ENCODE data around the gene FKBP5. TPM values are rescaled to one million over a fixed set of nuclear protein-coding genes. Genes with fewer than 3 reads are reported as not detected.

The FKBP5 gene
- total and polyA plus RNA-seq, 2 donors (not counting 1 experiment from before 2014, with no cell fraction given): 2.8 to 7.4 TPM

DNA sequence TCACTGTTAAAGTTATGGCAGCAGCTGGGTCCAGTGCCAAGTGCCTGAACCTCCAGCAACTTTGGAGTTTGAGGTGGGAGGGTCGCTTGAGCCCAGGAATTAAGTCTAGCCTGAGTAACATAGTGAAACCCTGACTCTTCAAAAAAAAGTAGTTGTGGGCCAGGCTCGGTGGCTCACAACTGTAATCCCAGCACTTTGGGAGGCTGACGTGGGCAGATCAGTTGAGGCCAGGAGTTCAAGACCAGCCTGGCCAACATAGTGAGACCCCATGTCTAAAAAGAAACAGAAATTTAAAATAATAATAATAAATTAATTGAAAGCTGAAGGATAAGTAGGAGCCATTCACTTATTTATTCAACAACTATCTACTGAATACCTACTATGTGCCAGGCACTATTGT lies 33.8 kb downstream of the FKBP5 start:
- no peak overlapping the region for H3K9ac ChIP-seq (ENCODE audit: low read length)
- Mint-ChIP-seq H3K4me1 (no peaks in the 10 kb centered on the region), H3K27ac (no peak overlapping the region), H3K4me3 (no peak overlapping the region), H3K9me3 (ENCODE audit: insufficient read depth) (peaks cover 2% of the 10 kb centered on the region), H3K27me3 (no peaks in the 10 kb centered on the region)
- H3K4me1 ChIP-seq (ENCODE audit: control insufficient read depth in 2 of 2, insufficient read depth in 2 of 2, low read length in 2 of 2): no peaks in the 10 kb centered on the region
- H3K27ac ChIP-seq (ENCODE audit: low read length in 2 of 2): no peak overlapping the region
- no peak overlapping the region for H3K4me2 ChIP-seq (replicated peaks; ENCODE audit: low read depth, low read length, poor library complexity, severe bottlenecking)
- ChIA-PET CTCF (no interaction called here), POLR2A (no interaction called here)
- H3K9me3 ChIP-seq (ENCODE audit: control extremely low read depth in 1 of 3, control insufficient read depth in 2 of 3, insufficient read depth in 1 of 3, low read length in 2 of 3): peaks cover 0 to 6% (median 0%) of the 10 kb centered on the region in 3 donors
- H2AFZ ChIP-seq (ENCODE audit: insufficient read depth, low read depth, low read length, poor library complexity, severe bottlenecking): no peak overlapping the region
- no peaks in the 10 kb centered on the region for H3K27me3 ChIP-seq (replicated peaks in 1 of 4; ENCODE audit: control extremely low read depth in 1 of 4, control insufficient read depth in 3 of 4, insufficient read depth in 4 of 4, low read length in 3 of 4)
- ATAC-seq (ENCODE audit: low read depth) (no peak), DNase-seq (no peak)
- H4K20me1 ChIP-seq (ENCODE audit: control insufficient read depth, insufficient read depth, low read length, poor library complexity, severe bottlenecking): no peaks in the 10 kb centered on the region
- peaks cover 6% of the 10 kb centered on the region for H3K79me2 ChIP-seq (ENCODE audit: control insufficient read depth, insufficient read depth, low read length)
- no peak overlapping the region for H3K4me3 ChIP-seq (ENCODE audit: control extremely low read depth in 1 of 5, extremely low read depth in 1 of 5, insufficient read depth in 1 of 5, low read depth in 2 of 5, low read length in 4 of 5)
- H3K36me3 ChIP-seq (replicated peaks in 1 of 2; ENCODE audit: control extremely low read depth in 1 of 2, control insufficient read depth in 1 of 2, extremely low read depth in 1 of 2, insufficient read depth in 2 of 2, low read length in 1 of 2): no peaks in the 10 kb centered on the region
- TF ChIP-seq, protein P1, sequence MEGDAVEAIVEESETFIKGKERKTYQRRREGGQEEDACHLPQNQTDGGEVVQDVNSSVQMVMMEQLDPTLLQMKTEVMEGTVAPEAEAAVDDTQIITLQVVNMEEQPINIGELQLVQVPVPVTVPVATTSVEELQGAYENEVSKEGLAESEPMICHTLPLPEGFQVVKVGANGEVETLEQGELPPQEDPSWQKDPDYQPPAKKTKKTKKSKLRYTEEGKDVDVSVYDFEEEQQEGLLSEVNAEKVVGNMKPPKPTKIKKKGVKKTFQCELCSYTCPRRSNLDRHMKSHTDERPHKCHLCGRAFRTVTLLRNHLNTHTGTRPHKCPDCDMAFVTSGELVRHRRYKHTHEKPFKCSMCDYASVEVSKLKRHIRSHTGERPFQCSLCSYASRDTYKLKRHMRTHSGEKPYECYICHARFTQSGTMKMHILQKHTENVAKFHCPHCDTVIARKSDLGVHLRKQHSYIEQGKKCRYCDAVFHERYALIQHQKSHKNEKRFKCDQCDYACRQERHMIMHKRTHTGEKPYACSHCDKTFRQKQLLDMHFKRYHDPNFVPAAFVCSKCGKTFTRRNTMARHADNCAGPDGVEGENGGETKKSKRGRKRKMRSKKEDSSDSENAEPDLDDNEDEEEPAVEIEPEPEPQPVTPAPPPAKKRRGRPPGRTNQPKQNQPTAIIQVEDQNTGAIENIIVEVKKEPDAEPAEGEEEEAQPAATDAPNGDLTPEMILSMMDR (IDR thresholded peaks at IDR 0.05): no peak
- TF ChIP-seq EZH2 (IDR thresholded peaks at IDR 0.05; ENCODE audit: borderline replicate concordance, insufficient read depth, low read depth, low read length, poor library complexity, severe bottlenecking): no peak
- intact Hi-C loops (cut with micrococcal nuclease): no loop called here
- WGBS (ENCODE audit: insufficient coverage): 100% methylated on average over 2 of the region's 3 CpGs

DNA sequence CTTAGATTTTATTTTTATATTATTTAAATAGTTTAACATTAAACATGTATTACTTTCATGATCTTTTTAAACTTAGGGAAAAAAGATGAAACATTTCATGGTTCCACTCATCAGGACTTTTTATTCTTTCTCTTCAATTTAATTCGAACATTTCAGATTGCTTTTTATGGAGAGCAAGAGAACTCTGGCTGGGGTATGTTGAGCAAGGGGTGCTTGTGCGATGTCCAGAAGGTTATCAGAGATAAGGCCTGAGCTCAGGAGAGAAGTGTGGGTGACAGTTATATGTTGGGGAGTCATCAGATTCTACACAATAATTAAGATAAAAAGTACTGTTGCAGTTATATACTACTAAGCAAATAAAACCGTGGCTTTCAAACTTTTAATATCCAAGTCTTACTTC lies 37.5 kb downstream of the FKBP5 start:
- Histone ChIP-seq H4K20me1 (ENCODE audit: control insufficient read depth, insufficient read depth, low read length, poor library complexity, severe bottlenecking) (no peaks in the 10 kb centered on the region), H3K27ac (ENCODE audit: low read length in 2 of 2) (no peak overlapping the region), H3K36me3 (replicated peaks in 1 of 2; ENCODE audit: control extremely low read depth in 1 of 2, control insufficient read depth in 1 of 2, extremely low read depth in 1 of 2, insufficient read depth in 2 of 2, low read length in 1 of 2) (no peaks in the 10 kb centered on the region), H3K4me3 (ENCODE audit: control extremely low read depth in 1 of 5, extremely low read depth in 1 of 5, insufficient read depth in 1 of 5, low read depth in 2 of 5, low read length in 4 of 5) (no peak overlapping the region), H3K27me3 (replicated peaks in 1 of 4; ENCODE audit: control extremely low read depth in 1 of 4, control insufficient read depth in 3 of 4, insufficient read depth in 4 of 4, low read length in 3 of 4) (no peaks in the 10 kb centered on the region), H2AFZ (ENCODE audit: insufficient read depth, low read depth, low read length, poor library complexity, severe bottlenecking) (no peak overlapping the region), H3K9ac (ENCODE audit: low read length) (no peak overlapping the region), H3K4me1 (ENCODE audit: control insufficient read depth in 2 of 2, insufficient read depth in 2 of 2, low read length in 2 of 2) (no peaks in the 10 kb centered on the region), H3K79me2 (ENCODE audit: control insufficient read depth, insufficient read depth, low read length) (no peaks in the 10 kb centered on the region), H3K9me3 (ENCODE audit: control extremely low read depth in 1 of 3, control insufficient read depth in 2 of 3, insufficient read depth in 1 of 3, low read length in 2 of 3) (peaks cover 0 to 6% (median 0%) of the 10 kb centered on the region in 3 donors), H3K4me2 (replicated peaks; ENCODE audit: low read depth, low read length, poor library complexity, severe bottlenecking) (no peak overlapping the region)
- Mint-ChIP-seq H3K4me1 (no peaks in the 10 kb centered on the region), H3K27me3 (no peaks in the 10 kb centered on the region), H3K9me3 (ENCODE audit: insufficient read depth) (peaks cover 2% of the 10 kb centered on the region), H3K4me3 (no peak overlapping the region), H3K27ac (no peak overlapping the region)
- POLR2A ChIA-PET: no interaction called here
- DNase-seq (no peak), ATAC-seq (ENCODE audit: low read depth) (no peak)
- CTCF ChIA-PET: no interaction called here
- TF ChIP-seq EZH2 (IDR thresholded peaks at IDR 0.05; ENCODE audit: borderline replicate concordance, insufficient read depth, low read depth, low read length, poor library complexity, severe bottlenecking): no peak
- TF ChIP-seq, protein P1 (IDR thresholded peaks at IDR 0.05): no peak
- no CpG with 5 or more reads among the region's 3 CpGs for WGBS (ENCODE audit: insufficient coverage)
- intact Hi-C loops (cut with micrococcal nuclease): no loop called here

All from B cell (primary cell).